ENCODE data around the gene GTPBP10.

The GTPBP10 gene

GRCh38 chr7:90433221-90433620 is 86.7 kb downstream of the GTPBP10 start:
- Mint-ChIP-seq H3K36me3 (ENCODE audit: low read depth) (no peaks in the 10 kb centered on the region), H3K4me1 (ENCODE audit: low read depth) (no peaks in the 10 kb centered on the region)

More at GRCh38 chr7:90433221-90433620, 86.7 kb downstream of the GTPBP10 start:
- Mint-ChIP-seq H3K4me3 (no peak overlapping the region), H3K27ac (no peak overlapping the region), H3K27me3 (peaks cover 27% of the 10 kb centered on the region), H3K9me3 (no peaks in the 10 kb centered on the region)

All from stimulated activated naive CD8-positive, alpha-beta T cell treated with anti-CD3 and anti-CD28 coated beads, Interleukin-15, Interleukin-2, amounts not matched to agents 100 ng/mL and 50 ng/mL, for 24 hours (primary cell).